DMS 273 (cell line): ENCODE data around the gene CSRNP3.
A peak's percentile ranks its signal among the peaks of the same experiment; 100 is the strongest.

Experiments used
- DNase-seq: peaks from one replicate; lab custom pipeline; 2025; ENCODE audit not compliant: unreplicated experiment; lab: John Stamatoyannopoulos, UW

Gene CSRNP3

DNA sequence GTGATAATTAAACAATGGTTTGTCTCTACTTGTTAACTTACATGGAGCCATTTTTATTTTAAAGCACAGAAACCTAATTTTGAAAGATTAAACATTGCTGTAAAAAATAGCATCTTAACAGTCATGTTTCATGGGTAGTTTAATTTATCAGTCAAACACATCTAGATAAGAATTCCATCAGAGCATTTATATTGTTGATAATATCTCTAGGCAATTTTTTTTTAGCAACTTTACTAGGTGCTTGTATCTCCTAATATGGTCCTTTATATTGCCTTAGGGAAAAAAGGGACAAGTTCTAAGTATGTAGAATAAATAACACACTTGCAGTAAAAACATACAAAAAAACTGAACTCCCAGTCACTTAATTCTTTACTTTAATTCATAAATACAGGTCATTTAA is 863 bp downstream of the CSRNP3 start:
- peak; percentile 19 for DNase-seq

DNA sequence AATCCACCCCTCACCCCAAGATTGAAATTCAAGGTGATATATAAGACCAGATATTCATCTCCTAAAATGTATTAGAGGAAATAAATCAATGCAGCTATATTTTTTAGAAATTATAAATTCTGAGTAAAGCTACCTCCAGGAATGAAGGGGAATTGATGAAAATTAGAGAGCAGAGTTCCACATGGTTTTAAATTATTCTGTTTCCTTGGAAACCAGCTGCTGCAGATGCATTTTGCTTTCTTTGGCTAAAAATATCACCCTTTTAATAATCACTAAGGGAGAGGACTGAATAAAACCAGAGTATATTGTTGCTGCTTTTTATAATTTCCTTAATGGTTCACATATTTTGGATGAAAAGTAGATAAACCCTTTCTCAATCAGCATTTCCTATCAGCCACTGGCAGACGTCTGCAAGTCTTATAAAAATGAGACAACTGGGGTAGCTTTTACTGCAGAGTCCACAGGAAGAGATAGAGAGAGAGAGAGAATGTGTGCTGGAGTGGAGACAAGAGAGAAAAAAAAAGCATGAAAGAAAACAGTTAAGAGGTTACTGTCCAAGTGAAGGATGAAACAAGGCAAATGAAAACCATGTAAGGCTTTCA is 2.0 kb downstream of the CSRNP3 start:
- DNase-seq, result peak; percentile 76

DNA sequence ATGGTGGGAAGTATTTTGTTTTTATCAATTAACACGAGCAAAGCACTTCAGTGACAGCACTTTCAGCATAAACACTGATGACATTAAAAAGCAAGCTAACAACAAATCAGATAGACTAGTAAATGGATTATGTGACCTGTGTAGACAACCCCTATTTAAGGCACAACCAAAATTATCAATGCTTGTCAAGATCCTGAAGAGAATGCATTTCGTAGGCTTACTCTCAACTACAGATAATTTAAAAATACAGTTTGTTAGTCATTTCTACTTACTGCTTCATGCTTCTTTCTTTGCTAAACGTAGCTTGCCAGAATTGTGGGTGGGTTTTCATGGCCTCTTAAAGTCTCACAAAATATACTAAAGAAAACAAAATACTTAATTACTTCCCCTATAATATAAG is 3.4 kb downstream of the CSRNP3 start:
- peak; percentile 36 for DNase-seq

DNA sequence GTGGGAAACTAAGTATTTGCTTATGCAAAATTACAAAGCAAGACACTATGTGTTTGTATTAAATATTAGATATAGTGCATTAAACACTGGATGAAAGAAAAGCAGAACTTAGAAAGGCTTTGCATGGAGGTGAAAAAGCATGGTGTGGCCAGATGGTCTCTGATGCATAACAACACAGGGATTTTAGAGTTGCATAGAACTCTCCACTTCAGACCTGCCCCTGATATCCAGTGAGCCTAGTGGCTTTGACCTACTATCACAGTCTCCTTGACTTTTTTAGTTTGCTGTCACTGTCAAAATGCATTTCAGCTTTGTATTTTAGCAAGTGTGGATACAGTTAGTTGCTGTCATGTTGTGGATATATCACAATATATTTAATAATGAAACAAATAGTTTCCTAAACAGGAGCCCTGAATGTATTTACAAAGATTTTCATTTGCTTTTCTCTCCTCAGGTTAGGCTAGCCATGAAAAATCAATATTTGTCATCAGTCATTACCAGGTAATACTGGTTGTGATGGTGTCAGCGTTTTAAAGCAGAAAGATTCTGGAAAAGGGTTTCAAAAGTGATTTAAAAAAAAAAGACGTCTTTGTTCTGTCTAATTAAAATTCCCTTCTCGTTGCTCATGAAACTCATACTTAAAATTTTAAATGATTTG is 5.2 kb downstream of the CSRNP3 start:
- DNase-seq, result peak; percentile 77

DNA sequence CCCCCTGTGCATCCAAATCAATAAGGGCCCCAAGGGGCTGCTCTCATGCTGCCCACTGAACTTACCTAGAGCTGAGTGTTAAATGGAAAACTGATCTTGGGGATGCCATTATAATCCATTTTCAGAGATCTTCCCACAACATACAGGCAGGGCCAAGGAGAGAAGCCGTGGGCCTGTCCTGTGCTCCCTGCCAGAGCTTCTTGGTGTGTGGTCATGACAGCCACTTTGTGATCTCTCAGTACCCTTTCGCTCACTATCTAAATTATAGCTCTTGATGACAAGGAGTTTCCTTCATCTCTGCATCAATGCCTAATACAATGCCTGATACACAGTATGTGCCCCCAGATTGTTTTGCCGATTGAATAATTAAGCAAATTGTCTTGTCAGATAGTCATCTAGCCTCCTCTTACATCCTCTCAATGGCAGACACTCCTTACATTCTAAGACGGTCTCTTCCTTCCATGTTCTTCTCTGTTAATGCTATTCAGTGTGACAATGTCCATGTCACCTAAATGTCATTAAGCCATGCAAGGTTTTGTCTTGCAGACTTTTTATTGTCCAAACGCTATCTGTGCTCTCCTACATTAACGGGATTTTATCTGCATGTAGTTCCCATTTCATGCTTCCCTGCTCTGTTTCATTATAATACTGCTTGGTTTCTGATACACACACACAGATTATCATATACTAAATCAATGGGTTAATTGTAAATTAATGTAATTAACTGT is 5.9 kb downstream of the CSRNP3 start:
- no peak for DNase-seq

DNA sequence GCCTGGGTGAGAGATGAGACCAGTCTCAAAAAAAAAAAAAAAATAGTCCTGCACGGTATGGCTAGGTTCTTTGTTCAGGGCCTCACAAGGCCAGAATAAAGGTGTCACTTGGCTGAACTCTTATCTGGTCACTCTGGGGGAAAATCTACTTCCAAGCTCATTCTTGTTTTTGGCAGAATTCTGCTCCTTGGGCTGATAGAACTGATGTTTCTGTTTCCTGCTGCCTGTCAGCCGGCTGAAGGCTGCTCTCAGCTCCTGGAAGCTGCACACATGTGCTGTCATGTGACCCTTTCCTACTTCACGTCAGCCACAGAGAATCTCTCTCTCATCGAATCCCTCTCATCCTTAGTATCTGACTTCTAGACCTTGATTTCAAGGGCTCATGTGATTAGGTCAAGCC is 10.4 kb downstream of the CSRNP3 start:
- DNase-seq, result no peak

DNA sequence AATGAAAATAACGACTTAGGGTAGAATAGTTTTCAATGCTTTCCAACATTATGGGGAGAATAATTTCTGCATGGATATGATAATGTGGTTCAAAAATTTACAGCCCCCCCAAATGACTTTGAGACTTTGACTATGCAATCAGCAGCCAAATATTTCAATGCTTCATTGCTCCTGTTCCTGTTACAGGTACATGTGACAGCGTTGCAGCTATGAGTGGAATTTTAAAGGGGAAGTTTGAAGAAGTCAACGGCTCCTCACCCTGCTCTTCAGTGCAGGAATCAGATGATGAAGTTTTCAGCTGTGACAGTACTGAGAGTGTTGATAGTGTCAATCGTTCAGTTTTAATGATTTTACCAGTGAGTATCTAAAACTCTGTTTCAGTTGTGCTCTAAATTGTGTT is 25.1 kb downstream of the CSRNP3 start:
- no peak for DNase-seq

DNA sequence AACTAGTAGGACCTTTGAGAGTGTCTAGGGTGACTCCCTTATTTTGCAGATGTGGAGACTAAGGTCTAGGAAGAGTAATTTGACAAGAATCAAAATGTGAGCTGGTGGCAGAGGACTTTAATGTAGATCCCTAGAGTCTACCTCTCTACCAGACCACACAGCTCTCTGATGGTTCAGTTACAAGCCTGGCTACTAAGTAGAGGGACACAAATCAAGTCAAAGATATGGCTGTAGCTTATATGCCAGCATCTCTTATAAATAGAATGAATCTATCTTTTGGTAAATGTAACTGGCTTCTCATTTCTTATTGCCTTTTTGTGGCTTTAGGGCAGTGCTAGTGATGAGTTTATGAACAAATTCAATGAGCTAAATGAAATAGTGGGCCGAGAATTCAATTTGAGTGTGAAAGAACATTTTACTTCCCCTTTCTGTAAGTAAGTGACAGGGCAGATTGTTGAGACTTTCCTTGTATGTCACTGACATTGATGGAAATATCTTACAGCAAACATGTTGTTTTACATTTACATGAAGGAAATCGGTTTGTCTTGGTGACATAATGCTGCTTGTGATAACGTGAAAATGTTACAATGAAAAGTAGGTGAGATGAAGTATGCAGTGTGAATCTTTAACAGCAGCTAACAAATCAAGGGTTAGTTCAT is 28.3 kb downstream of the CSRNP3 start:
- DNase-seq, result no peak

DNA sequence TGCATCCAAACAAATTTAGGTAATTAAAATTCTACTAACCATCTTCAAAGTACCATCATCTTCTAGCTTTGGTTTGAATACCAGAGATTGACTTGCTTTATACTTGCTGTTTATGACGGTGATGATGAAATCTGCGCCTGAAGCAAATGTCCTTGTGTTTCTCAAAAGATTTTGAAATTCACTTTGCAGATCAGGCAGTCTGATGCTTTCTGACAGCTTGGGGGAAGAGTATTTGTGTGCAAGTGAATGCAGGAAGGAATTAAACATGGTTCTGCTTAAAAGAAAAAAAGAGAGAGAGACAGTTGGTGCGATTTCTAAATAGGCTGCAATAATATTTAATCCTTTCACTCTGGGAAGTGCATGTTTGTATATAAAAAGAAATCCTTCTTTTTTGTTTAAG is 29.6 kb downstream of the CSRNP3 start:
- DNase-seq, result no peak

DNA sequence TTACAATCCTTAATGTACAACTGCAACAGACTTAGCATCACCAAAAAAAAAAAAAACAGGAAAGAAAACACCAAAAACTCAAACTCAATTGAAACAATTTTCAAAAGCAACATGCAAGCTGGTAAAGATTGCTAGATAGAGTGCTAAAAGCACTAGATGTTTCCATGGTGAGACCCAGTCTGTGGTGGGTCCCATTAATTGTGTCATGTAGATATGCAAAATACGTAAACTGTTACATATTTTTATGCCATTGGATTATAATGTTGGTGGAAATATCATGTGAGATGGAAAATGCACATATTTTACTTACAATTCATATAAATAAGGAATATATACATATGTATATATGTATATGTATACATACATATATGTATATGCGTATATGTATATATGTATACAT is 30.5 kb downstream of the CSRNP3 start:
- DNase-seq, result no peak

DNA sequence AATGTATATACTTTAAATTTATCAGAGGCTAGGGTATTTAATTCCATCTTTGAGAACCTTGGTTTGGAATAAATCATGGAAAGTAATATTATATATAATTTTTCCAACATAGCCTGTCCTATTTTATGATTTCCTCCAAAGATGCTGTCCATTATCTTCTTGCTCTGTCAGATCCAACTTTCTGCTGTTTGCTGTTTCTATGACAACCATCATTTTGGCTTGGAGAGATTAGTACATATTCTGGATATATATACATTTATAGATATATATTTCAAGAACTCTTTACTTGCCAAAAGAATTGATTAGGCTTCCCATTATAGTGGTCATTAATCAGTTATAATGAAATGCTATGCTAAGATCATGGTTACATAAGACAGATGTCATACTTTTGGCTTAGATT is 31.3 kb downstream of the CSRNP3 start:
- no peak for DNase-seq

DNA sequence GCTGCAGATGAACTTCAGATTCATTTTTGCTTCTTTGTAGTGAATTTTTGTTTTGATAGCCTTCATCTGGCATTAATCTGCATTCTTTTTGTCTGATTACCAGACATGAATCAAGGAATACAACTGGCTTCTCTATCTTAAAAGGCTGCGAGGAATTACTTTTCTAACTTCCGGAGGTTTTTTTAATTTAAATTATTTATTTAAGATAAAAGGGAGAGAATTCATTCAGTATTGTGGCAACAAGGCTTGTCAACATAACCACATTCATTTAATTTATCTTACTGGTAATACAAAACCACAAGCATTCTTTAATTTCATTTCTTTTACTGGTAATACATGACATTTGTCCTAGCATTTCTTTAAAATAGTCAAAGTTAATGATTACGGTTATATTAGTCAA is 36.0 kb downstream of the CSRNP3 start:
- DNase-seq, result no peak

DNA sequence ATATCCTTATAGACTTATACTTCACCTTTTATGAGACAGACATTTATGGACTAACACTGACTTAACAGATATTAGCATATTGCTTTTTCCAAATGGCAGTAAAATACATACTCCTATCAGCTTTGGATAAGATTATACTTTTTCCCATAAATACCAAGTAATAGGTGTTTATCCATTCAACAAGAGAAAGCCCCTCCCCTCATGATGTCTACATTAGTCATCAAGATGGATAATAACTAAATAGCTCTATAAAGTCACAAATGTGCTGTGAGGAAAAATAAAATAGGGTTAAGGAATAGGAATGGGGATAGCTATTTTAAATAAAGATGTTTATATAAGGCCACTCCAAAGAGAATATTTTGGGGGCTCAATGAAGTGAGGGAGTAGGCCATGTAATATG is 39.4 kb downstream of the CSRNP3 start:
- DNase-seq, result no peak

DNA sequence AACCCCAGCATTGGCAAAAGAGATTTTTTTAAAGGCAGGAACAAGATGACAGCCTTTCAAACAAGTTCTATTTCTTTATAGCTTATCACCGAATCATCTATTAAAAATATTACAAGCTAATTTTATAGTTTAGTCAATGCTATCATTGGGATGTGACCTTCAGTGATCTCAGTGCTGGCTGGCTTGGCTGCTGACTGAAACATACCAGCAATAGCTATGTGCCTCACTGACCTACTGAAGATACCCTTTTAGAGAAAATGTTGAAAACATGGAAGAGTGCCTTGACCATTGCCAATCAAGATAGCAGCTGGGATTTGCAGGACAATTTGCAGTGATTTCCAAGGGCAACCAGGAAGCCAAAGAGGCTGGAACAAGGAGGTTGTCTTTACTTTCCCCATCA is 44.0 kb downstream of the CSRNP3 start:
- no peak for DNase-seq

DNA sequence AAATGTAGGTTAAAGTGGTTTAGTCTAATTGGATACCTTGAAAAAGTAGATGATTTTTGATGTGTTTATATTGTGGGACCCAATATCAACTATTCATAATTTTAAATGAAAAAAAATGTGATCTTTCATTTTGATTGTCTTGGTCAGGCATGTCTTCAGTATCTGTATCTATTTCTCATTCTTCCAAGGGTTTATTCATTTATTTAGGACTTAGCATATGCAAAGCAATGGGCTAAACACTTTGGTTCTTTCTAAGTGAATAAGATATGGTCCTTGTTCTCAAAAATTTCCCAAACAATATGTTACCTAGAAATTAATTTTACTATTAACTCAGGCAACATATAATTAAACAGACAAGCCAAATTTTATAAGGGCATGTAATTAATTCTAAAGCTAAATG is 49.1 kb downstream of the CSRNP3 start:
- no peak for DNase-seq

DNA sequence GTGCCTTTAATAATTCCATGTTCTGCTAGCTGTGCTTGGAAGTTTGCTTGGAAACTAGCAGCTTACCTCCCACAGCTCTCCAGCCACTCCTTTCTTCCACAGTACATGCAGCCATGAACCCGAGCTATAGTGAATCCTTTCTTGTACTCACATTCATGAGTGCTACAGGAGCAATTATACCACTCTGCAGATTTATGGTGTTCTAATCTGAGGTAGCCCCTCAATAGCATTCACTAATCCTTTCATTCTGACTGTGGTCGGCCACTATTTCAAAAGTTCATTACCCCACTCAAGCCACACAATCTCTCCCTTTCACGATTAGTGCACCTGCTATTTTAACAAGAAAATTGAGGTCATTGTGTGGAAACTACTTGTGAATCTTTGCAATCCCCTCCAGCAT is 53.2 kb downstream of the CSRNP3 start:
- DNase-seq, result no peak

DNA sequence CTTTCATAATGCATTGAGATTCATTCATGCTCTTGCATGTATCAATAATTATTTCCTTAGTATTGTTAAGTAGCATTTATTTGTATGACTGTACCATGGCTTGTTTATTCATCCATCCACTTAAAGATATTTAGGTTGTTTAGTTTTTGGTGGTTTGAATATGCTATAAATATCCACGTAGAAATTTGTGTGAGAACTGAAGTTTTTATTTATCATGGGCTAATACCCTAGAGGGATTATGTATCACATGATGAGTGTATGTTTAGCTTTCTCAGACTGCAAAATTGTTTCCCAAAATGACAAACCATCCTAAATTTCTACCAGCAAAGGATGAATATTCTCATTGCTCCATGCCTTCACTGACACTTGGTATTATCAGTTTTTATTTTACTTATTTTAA is 55.2 kb downstream of the CSRNP3 start:
- no peak for DNase-seq

DNA sequence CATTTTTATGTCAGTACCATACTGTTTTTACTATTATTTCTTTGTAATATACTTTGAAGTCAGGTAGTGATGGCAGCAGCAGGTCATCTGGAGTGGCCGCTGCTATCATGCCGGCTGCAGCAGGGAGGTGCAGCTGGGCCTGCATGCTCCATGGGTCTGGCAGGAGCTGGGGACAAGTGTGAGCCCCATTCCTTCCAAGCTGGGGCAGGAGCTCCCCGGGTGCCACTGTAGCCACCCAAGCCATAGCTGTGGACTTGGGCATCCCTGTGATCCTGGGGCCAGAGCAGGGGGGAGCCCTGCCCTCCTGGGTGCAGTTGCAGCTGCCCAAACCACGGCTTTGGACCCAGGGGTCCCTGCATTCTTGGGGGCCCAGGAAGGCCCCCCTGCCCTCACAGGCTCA is 59.2 kb downstream of the CSRNP3 start:
- no peak for DNase-seq

DNA sequence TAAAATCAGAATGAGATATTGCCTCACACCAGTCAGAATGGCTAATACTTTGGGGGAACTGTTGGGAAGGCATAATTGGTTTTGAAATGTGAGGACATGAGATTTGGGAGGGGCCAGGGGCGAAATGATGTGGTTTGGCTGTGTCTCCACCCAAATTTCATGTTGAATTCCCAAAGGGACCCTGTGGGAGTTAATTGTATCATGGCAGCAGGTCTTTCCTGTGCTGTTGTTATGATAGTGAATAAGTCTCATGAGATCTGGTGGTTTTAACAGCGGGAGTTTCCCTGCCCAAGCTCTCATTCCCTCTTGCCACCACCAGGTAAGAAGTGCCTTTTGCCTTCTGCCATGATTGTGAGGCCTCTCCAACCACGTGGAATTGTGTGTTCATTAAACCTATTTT is 59.6 kb downstream of the CSRNP3 start:
- no peak for DNase-seq

DNA sequence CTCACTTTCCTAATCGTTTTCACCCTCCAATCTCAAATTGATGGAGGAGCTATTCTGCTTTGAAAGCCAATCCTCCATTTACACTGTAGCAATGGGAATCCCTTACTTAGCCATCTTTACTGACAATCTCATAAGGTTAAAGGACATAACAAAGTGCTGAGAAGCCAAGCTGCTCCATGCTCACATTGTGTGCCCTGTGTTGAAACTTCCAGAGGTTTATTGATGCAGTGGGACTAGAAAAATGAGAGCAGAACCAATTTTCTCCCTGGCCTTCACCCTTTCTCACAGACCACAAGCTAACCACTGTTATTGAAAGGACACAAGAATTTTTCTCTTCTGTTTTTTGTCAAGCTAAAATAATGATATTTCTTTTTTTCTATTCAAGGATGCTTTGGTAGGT is 63.8 kb downstream of the CSRNP3 start:
- DNase-seq, result no peak

DNA sequence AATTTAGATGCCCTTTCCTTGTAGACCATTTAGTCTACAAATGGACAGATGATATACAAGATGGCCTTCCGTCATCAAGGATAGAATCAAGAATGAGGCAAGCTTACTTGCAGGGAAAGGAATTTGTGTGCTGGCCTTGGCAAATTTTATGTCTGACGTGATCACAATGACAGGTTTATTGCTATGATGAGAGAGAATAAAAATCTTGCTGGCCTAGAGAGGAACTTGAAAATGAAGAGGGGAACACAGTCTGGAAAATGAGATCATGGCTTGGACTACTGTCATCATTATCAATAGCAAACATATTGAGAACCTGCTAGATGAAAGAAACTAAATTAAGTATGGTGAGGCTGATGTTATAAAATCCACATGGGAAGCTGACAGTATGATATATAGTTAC is 66.0 kb downstream of the CSRNP3 start:
- no peak for DNase-seq

DNA sequence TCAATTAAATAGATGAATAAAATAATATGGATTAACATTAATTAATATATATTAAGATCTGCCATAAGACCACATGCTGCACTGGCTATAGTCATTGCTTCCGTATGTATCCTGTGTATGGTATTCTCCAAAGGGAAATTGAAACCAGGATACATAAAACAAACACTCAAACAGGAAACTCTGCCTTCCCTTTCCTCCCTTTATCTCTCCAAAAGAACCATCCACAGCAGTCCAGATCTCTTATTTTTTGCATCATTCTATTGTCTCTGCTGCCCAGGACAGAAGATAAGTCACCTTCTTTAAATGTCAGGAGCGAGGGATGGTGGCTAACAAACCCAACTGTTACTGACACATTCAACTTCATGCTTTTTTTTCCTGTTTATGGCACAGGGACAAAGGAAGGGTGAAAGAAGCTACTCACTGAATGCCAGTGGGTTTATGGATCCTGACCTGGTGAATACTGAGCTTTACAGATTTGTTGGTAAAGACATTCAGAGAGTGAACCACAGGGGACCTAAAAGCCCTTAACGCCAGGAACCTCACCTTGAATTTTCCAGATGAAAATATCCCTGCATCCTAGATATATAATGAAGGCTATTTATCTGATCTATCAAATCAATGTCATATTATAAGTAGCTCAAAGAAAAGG is 67.5 kb downstream of the CSRNP3 start:
- DNase-seq, result no peak
